Dendritic cell treated with granulocyte-macrophage colony-stimulating factor and Interleukin-4, amounts not matched to agents 40 ng/mL and 50 ng/mL, for 4 days (primary cell): ENCODE results near the gene CPSF3.
A peak's percentile ranks its signal among the peaks of the same experiment; 100 is the strongest.

Experiments used
- H3K27ac Mint-ChIP-seq: one replicate; pipeline ENCODE4 v1.8.0; 2022; ENCODE audit warnings: mild to moderate bottlenecking, mixed read lengths
- H3K27me3 Mint-ChIP-seq: one replicate; pipeline ENCODE4 v1.8.0; 2022; ENCODE audit warnings: mild to moderate bottlenecking, mixed read lengths
- H3K36me3 Mint-ChIP-seq: one replicate; pipeline ENCODE4 v1.8.0; 2022; ENCODE audit warnings: low read depth, mixed read lengths
- H3K4me1 Mint-ChIP-seq: one replicate; pipeline ENCODE4 v1.8.0; 2022; ENCODE audit warnings: low read depth, mixed read lengths
- H3K4me3 Mint-ChIP-seq: one replicate; pipeline ENCODE4 v1.8.0; 2022; ENCODE audit warnings: mild to moderate bottlenecking, moderate library complexity, mixed read lengths
- H3K9me3 Mint-ChIP-seq: one replicate; pipeline ENCODE4 v1.8.0; 2022; ENCODE audit warnings: mixed read lengths
- intact Hi-C: fragments of 100-400 bp; cut with micrococcal nuclease; formaldehyde crosslinking; loops from one replicate; pipeline ENCODE4 v1.15.0; 2022

Gene CPSF3

DNA sequence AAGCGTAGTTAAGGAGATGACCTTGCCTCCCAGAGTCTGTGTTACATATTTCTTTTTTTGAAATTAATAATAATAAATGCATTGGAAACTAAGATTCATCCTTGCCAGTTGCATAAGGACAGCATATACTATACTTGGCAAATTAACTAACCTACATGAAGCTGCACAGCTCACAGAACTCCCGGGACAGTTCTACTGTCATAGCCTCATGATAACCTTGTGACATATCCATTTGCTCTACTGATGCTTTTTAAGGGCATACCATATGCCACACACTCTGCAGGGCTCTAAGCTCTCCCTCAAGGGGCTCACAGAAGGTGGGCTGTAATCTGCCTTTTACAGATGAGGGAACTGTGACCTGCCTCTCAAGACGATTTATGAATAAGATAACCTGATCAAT, 3.9 kb upstream of the CPSF3 start:
- peaks cover 53% of the 10 kb centered on the region for H3K4me1 Mint-ChIP-seq
- H3K4me3 Mint-ChIP-seq: no peak overlapping the region
- H3K36me3 Mint-ChIP-seq: peaks cover 63% of the 10 kb centered on the region
- intact Hi-C loops: no loop called here
- no peaks in the 10 kb centered on the region for H3K27me3 Mint-ChIP-seq
- no peaks in the 10 kb centered on the region for H3K9me3 Mint-ChIP-seq
- H3K27ac Mint-ChIP-seq: no peak overlapping the region

DNA sequence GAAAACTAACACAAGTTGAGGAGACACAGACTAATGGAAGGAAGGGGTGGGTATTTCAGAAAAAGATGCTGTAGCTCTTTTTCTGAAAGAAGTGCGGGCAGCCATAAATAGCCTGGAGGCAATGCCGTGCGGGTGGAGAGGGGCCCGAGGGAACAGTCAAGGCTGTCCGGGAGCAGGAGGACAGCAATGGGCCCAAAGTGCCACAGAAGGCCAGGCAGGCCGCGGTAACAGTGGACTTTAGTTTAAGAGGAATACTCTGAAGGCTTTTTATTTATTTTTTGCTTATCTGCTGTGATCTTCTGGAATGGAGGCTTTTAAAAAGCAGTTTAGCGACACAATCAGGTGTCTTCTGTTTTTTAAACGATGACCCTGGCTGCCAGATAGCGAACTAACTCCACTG, 3.0 kb upstream of the CPSF3 start:
- H3K4me1 Mint-ChIP-seq: peaks cover 43% of the 10 kb centered on the region
- no peak overlapping the region for H3K4me3 Mint-ChIP-seq
- H3K27ac Mint-ChIP-seq: no peak overlapping the region
- H3K36me3 Mint-ChIP-seq: peaks cover 62% of the 10 kb centered on the region
- H3K9me3 Mint-ChIP-seq: no peaks in the 10 kb centered on the region
- intact Hi-C loops: loop anchor here (5.0 kb wide), 1 partner anchor 278 kb away; no protein-coding TSS in a partner anchor
- H3K27me3 Mint-ChIP-seq: no peaks in the 10 kb centered on the region

DNA sequence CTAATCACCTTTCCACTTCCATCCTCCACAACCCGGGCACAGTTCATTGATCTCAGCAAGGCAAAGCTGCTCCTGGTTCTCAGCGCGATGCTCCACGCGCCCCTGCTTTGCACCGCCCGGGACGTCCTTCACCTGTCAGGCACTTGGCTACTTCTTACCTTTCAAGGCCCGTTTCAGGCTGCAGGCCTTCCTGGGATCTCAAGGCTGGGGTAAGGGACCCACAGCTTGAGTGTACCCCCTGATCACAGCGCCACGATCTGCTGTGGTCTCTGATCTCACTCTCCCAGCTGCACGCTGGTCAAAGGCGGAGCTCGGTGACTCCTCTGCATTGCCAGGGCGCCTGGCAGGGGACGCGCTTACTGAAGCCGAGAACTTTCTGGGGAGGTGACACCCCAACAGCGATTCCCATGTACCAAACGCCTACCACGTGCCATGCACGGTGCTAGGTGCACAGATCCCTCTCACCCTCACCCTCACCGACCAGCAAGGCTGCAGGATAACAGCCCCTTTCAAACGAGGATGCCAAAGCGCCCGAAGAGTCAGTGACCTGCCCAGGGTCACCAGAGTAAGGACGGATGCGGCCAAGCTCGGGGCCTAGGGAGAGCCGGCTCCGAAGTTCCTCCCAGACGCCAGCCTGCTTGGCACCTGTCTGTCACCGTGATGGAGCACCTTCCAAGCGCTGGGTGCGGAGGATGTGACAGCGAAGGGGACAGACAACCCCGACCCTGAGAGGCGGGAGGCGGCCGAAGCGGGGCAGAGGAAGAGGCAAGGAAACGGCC, 944 bp upstream of the CPSF3 start:
- intact Hi-C loops: loop anchor here (2.0 to 5.0 kb wide), 2 partner anchors 52 to 280 kb away; partner anchors contain the start of gene IAH1
- no peaks in the 10 kb centered on the region for H3K9me3 Mint-ChIP-seq
- H3K27ac Mint-ChIP-seq: peak overlapping the region; percentile 96
- peaks cover 24% of the 10 kb centered on the region for H3K4me1 Mint-ChIP-seq
- no peak overlapping the region for H3K4me3 Mint-ChIP-seq
- H3K27me3 Mint-ChIP-seq: no peaks in the 10 kb centered on the region
- peaks cover 42% of the 10 kb centered on the region for H3K36me3 Mint-ChIP-seq

DNA sequence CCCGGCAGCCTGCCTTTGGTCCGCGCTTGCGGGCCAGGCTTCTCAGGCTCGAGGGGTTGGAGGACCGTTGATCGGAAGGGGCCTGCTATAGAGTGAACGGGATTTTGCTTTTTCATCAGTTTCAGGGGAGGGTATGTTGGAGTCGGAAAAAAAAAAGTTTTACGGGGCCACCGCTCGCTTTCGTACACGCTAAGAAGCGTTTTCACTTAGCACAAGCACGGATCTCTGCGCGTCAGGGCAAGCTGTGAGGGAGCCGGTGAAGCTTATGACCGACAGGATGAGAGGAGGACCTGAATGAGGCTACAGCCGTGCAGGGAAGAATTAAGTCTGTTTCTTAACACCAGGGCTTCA, 443 bp downstream of the CPSF3 start:
- H3K27ac Mint-ChIP-seq: peak overlapping the region; percentile 96
- no peaks in the 10 kb centered on the region for H3K27me3 Mint-ChIP-seq
- no peak overlapping the region for H3K4me3 Mint-ChIP-seq
- H3K4me1 Mint-ChIP-seq: peaks cover 24% of the 10 kb centered on the region
- H3K36me3 Mint-ChIP-seq: peaks cover 36% of the 10 kb centered on the region
- intact Hi-C loops: loop anchor here (2.0 to 5.0 kb wide), 2 partner anchors 51 to 282 kb away; partner anchors contain the start of gene IAH1
- H3K9me3 Mint-ChIP-seq: no peaks in the 10 kb centered on the region

DNA sequence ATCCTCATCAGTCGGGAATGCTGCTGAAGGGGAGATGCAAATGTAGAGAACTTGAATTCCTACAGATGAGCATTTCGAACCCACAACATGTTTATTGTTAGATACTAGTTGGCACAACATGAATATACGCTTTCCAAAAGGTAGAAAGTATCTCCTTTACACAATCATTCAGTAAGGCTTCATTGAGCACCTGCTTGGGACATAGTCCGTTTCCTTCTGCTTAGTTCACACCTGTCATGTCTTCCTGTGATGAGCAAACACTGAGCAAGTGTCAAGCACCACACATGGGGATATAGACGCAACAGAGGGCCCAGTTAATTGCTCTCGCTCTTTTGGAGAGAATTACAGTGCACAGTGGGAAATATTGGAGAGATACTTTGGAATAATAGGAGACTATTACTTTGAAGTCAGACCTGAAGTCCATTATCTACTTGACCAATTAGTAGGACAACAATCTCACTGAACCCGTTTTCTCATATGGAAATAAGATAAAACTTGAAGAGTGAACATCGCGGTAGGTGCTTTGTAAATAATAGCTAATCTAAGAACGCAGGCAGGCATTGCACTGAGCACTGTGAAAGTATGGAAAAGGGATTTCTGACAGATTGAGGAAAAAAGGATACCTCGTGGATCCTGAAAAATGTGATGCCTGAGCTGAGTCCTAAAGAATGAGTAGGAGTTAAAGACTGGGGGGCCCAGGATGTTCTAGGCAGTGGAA, 1.2 kb downstream of the CPSF3 start:
- Mint-ChIP-seq H3K9me3 (no peaks in the 10 kb centered on the region), H3K4me1 (peaks cover 24% of the 10 kb centered on the region), H3K4me3 (no peak overlapping the region), H3K27ac (peak overlapping the region; percentile 96), H3K27me3 (no peaks in the 10 kb centered on the region), H3K36me3 (peaks cover 39% of the 10 kb centered on the region)
- intact Hi-C loops: loop anchor here (5.0 kb wide), 1 partner anchor 282 kb away; no protein-coding TSS in a partner anchor

DNA sequence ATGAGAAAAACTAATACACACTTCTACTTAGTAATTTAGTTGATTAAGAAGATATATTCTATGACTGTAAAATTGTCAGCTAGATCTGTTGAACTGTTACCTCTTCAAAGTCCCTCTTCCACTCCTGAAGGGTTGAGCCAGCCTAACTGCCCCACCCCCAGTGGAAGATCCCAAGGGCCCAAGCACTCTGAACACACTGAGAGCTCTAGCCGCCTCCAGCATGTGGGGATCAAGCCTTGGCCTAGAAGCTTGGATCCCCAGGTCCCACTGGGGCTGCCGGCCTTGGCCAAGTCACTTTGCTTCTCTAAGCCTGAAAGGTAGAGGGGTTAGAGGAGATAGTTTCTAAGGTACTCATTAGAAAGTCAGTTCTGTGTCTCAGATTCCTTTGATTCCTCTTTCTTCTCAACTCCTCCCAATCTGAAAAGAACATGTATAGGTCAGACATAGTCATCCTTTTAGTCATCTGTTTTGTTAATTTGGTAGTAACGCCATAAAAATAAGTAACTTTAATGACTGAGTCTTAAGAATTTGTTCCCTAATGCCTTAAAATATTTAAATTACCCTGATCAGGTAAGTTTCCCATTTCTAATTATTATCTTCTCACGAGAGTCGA, 5.6 kb downstream of the CPSF3 start:
- Mint-ChIP-seq H3K27me3 (no peaks in the 10 kb centered on the region), H3K4me3 (no peak overlapping the region), H3K36me3 (peaks cover 58% of the 10 kb centered on the region), H3K9me3 (no peaks in the 10 kb centered on the region), H3K4me1 (no peaks in the 10 kb centered on the region), H3K27ac (no peak overlapping the region)
- intact Hi-C loops: no loop called here

DNA sequence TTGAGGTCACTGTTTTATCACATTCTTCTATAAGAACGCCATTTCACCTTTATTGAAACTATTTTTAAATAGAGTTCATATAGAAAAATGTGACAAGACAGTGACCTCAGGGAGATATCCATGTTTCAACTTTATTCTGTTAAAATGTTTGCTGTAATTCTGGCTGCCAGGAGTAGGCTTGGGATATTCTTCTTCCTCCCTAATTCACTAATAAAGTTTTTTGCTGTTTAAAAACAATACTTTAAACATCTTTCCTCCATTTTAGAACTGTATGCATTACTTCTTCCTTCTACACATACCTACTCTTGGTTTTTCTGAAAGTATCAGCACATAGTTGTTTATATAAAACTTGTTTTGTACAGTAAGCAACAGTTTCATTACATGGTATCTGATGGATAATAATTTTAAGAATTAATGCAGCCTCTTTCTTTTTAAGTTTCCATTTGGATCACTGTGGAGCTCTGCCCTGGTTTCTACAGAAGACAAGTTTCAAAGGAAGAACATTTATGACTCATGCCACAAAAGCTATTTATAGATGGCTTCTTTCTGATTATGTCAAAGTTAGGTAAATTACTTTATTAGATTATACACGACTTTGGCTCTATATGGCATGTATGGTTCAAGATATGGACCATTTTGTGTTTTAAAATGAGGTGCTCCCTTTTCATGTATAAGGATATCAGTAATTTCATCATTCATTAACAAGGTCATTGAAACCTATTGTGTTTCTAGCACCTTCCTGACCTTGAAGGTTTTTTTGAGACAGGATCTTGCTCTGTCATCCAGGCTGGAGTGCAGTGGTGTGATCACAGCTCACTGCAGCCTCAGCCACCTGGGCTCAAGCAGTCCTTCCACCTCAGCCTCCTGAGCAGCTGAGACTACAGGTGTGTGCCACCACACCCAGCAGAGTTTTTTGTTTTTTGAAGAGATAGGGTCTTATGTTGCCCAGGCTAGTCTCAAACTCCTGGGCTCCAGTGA, 7.2 kb downstream of the CPSF3 start:
- Mint-ChIP-seq H3K27ac (no peak overlapping the region), H3K4me1 (no peaks in the 10 kb centered on the region), H3K27me3 (no peaks in the 10 kb centered on the region), H3K36me3 (peaks cover 72% of the 10 kb centered on the region), H3K4me3 (no peak overlapping the region), H3K9me3 (no peaks in the 10 kb centered on the region)
- intact Hi-C loops: no loop called here

DNA sequence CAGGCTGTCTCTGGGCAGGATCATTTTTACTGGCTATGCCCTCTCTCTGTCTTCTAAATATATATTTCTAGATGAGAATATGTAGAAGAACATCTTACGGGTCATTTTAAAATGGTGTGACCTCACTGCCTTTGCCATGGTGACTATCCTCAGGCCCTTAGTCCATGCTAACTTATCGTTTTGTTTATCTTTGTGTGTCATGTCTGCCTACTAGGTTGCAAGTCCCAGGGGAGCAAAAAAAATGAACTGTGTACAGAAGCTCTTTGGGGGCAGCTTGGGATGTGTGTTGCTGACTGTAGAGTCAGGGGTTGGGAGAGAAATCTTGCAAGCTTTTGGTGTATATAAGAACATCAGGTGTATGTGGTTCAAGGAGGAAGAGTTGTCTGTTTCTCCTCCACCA, 11.0 kb downstream of the CPSF3 start:
- Mint-ChIP-seq H3K4me1 (no peaks in the 10 kb centered on the region), H3K36me3 (peaks cover 100% of the 10 kb centered on the region), H3K9me3 (no peaks in the 10 kb centered on the region), H3K27ac (no peak overlapping the region), H3K27me3 (no peaks in the 10 kb centered on the region), H3K4me3 (no peak overlapping the region)
- intact Hi-C loops: no loop called here

DNA sequence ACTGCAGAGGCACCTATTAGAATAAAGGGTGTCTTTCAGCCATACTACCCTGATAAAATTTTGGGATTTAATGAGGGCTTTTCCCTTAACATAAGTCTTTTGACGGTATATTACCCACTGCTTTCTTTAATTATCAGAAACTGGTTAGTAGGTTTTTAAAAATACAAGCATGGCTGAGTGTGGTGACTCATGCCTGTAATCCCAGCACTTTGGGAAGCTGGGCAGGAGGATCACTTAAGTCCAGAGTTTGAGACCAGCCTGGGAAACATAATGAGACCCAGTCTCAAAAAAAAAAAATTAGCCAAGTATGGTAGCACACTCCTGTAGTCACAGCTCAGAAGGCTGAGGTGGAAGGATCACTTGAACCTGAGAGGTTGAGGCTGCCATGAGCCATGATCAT, 16.1 kb downstream of the CPSF3 start:
- Mint-ChIP-seq H3K4me1 (no peaks in the 10 kb centered on the region), H3K9me3 (no peaks in the 10 kb centered on the region), H3K36me3 (peaks cover 96% of the 10 kb centered on the region), H3K27ac (no peak overlapping the region), H3K4me3 (no peak overlapping the region), H3K27me3 (no peaks in the 10 kb centered on the region)
- intact Hi-C loops: no loop called here

DNA sequence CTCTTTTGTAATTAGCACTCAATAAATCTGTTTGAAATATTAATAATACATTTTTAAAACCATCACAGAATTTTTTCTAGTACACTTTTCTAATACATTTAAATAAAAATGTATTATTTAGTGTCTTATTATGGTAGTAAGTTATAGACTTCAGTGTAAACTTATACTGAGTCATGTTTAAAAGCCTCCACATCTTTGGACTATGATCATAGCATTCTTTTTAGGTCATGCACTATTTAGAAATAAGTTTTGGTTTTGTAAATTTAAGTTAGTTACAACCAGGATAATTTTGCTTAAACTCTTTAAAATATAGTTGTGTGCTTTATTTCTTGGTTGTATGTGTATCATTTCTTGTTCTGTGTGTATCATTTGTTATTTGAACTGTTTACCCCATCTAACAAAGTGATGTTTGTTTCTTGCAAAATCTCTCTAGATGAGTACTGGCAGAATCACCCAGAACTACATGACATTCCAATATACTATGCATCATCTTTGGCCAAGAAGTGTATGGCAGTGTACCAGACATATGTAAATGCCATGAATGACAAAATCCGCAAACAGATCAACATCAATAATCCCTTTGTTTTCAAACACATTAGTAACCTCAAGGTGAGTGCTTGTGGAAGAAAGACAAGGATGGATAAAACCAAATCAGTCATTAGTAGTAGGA, 16.7 kb downstream of the CPSF3 start:
- H3K36me3 Mint-ChIP-seq: peaks cover 96% of the 10 kb centered on the region
- H3K27ac Mint-ChIP-seq: no peak overlapping the region
- no peak overlapping the region for H3K4me3 Mint-ChIP-seq
- H3K4me1 Mint-ChIP-seq: no peaks in the 10 kb centered on the region
- intact Hi-C loops: no loop called here
- no peaks in the 10 kb centered on the region for H3K27me3 Mint-ChIP-seq
- H3K9me3 Mint-ChIP-seq: no peaks in the 10 kb centered on the region

DNA sequence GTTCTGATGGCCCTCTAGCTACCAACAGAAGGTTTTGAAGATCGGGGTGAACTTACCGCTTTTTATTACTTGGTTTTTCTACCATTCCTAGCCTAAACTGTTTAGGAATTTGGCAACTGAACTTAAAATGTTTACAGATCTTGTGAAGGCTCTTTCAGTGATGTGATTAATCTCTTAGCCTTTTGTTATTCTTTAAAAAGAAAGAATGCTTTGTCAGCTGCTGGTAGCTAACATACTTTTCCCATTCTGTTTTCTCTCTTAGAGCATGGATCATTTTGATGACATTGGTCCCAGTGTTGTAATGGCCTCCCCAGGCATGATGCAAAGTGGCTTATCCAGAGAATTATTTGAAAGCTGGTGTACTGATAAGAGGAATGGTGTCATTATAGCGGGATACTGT, 18.1 kb downstream of the CPSF3 start:
- intact Hi-C loops: no loop called here
- H3K27ac Mint-ChIP-seq: no peak overlapping the region
- peaks cover 96% of the 10 kb centered on the region for H3K36me3 Mint-ChIP-seq
- H3K4me1 Mint-ChIP-seq: no peaks in the 10 kb centered on the region
- H3K4me3 Mint-ChIP-seq: no peak overlapping the region
- H3K27me3 Mint-ChIP-seq: no peaks in the 10 kb centered on the region
- no peaks in the 10 kb centered on the region for H3K9me3 Mint-ChIP-seq

DNA sequence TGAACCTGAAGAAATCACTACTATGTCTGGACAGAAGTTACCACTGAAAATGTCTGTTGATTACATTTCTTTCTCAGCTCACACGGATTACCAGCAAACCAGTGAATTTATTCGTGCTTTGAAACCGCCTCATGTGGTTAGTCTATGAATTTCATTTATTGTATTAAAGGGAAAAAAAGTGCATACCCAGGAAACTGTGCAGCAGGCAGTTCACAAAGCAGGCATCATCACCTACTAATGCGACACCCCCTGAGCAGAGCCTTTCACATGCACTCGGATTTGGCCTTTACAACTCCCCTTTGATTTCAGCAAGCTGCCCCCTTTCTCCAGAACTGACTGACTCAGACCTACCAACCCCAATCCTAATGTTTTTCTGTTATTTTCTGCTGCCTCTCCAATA, 20.1 kb downstream of the CPSF3 start:
- peaks cover 94% of the 10 kb centered on the region for H3K36me3 Mint-ChIP-seq
- H3K4me1 Mint-ChIP-seq: no peaks in the 10 kb centered on the region
- H3K27ac Mint-ChIP-seq: no peak overlapping the region
- intact Hi-C loops: no loop called here
- H3K4me3 Mint-ChIP-seq: no peak overlapping the region
- no peaks in the 10 kb centered on the region for H3K9me3 Mint-ChIP-seq
- no peaks in the 10 kb centered on the region for H3K27me3 Mint-ChIP-seq

DNA sequence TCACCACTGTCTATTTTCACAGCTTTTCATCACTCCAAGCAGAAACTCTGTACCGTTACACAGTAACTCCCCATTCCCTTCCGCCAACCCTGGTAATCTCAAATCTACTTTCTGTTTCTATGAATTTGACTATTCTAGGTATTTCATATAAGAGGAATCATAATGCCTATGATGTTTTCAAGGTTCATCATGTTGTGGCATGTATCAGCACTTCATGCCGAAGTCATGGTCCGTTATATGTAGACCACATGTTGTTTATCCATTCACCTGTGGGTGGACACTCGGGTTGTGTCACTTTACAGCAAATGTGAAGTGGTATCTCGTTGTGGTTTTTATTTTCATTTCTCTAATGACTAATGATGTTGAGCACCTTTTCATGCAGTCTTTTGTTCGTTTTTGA, 21.6 kb downstream of the CPSF3 start:
- Mint-ChIP-seq H3K4me3 (no peak overlapping the region), H3K27me3 (no peaks in the 10 kb centered on the region), H3K36me3 (peaks cover 95% of the 10 kb centered on the region), H3K9me3 (no peaks in the 10 kb centered on the region), H3K27ac (no peak overlapping the region), H3K4me1 (no peaks in the 10 kb centered on the region)
- intact Hi-C loops: no loop called here
